Measurements from ENCODE around the gene TNFSF8.

Gene TNFSF8

GRCh38 chr9:114869378-114869777 is 61.0 kb downstream of the TNFSF8 start:
- no peak for DNase-seq (ENCODE audit: low spot score)

- no peak for DNase-seq (ENCODE audit: low spot score)
These were observed 63.1 kb downstream of the TNFSF8 start for GRCh38 chr9:114867327-114867726.

GRCh38 chr9:114864471-114864870 is 65.9 kb downstream of the TNFSF8 start:
- DNase-seq (ENCODE audit: low spot score): no peak

- no peak for DNase-seq (ENCODE audit: low spot score)
These were observed 68.3 kb downstream of the TNFSF8 start for GRCh38 chr9:114861922-114862605.

GRCh38 chr9:114861273-114861672 is 69.1 kb downstream of the TNFSF8 start:
- DNase-seq (ENCODE audit: low spot score): no peak

GRCh38 chr9:114860187-114860586 is 70.2 kb downstream of the TNFSF8 start:
- no peak for DNase-seq (ENCODE audit: low spot score)

- DNase-seq (ENCODE audit: low spot score): no peak
These were observed 73.5 kb downstream of the TNFSF8 start for GRCh38 chr9:114856942-114857315.

- DNase-seq (ENCODE audit: low spot score): no peak
These were observed 74.0 kb downstream of the TNFSF8 start for GRCh38 chr9:114856215-114856941.

- DNase-seq (ENCODE audit: low spot score): no peak
These were observed 74.9 kb downstream of the TNFSF8 start for GRCh38 chr9:114855488-114855887.

- DNase-seq (ENCODE audit: low spot score): no peak
These were observed 75.5 kb downstream of the TNFSF8 start for GRCh38 chr9:114854736-114855355.

- no peak for DNase-seq (ENCODE audit: low spot score)
These were observed 77.1 kb downstream of the TNFSF8 start for GRCh38 chr9:114853071-114853855.

- DNase-seq (ENCODE audit: low spot score): no peak
These were observed 78.3 kb downstream of the TNFSF8 start for GRCh38 chr9:114852050-114852594.

GRCh38 chr9:114851306-114851705 is 79.1 kb downstream of the TNFSF8 start:
- no peak for DNase-seq (ENCODE audit: low spot score)

All from left forelimb (tissue), 1 donor.